GM23338 (cell line): ENCODE measurements around the gene KLHL13. TPM values are rescaled to one million over a fixed set of nuclear protein-coding genes. Genes with fewer than 3 reads are reported as not detected.

Source experiments
- ATAC-seq: fragments of 200-7000 bp; cut with Tn5 transposase; 3 replicates; pipeline ENCODE4 v1.9.1; 2020
- DNase-seq: peaks from one replicate; pipeline ENCODE4 v3.0.0-alpha.2; 2015; ENCODE audit warnings: low spot score
- H2AFZ ChIP-seq: fragments of 200-600 bp; sonication (generic); 2 replicates; pipeline ENCODE4 v1.8.0; 2016; ENCODE audit warnings: antibody characterized with exemption, mild to moderate bottlenecking, moderate library complexity
- H3F3A ChIP-seq: fragments of 200-600 bp; sonication (generic); replicated peaks from 2 replicates; pipeline ENCODE4 v1.8.0; 2017; ENCODE audit warnings: antibody characterized with exemption, mixed run types, low read depth
- H3K27ac ChIP-seq: fragments of 200-600 bp; sonication (generic); 2 replicates; pipeline ENCODE4 v1.6.1; 2016; ENCODE audit warnings: low read depth
- H3K27me3 ChIP-seq: fragments of 200-600 bp; sonication (generic); 2 replicates; pipeline ENCODE4 v1.8.0; 2016; ENCODE audit warnings: mild to moderate bottlenecking, mixed run types, moderate library complexity; ENCODE audit not compliant: insufficient read depth
- H3K36me3 ChIP-seq: fragments of 200-600 bp; sonication (generic); 2 replicates; pipeline ENCODE4 v1.8.0; 2016; ENCODE audit warnings: mild to moderate bottlenecking; ENCODE audit not compliant: insufficient read depth
- H3K4me1 ChIP-seq: fragments of 200-600 bp; sonication (generic); 2 replicates; pipeline ENCODE4 v1.8.0; 2016; ENCODE audit warnings: mild to moderate bottlenecking, moderate library complexity; ENCODE audit not compliant: insufficient read depth
- H3K4me2 ChIP-seq: fragments of 200-600 bp; sonication (generic); 2 replicates; pipeline ENCODE4 v1.7.1; 2017; ENCODE audit warnings: mixed run types
- H3K4me3 ChIP-seq: fragments of 200-600 bp; sonication (generic); 2 replicates; pipeline ENCODE4 v1.6.1; 2016; ENCODE audit warnings: mixed run types
- H3K79me2 ChIP-seq: fragments of 200-600 bp; sonication (generic); replicated peaks from 2 replicates; pipeline ENCODE4 v1.8.0; 2017; ENCODE audit warnings: mild to moderate bottlenecking; ENCODE audit not compliant: insufficient read depth
- H3K9me2 ChIP-seq: fragments of 200-600 bp; sonication (generic); 2 replicates; pipeline ENCODE4 v1.8.0; 2017; ENCODE audit not compliant: insufficient read depth
- H4K20me1 ChIP-seq: fragments of 200-600 bp; sonication (generic); replicated peaks from 2 replicates; pipeline ENCODE4 v1.8.0; 2017; ENCODE audit warnings: mild to moderate bottlenecking; ENCODE audit not compliant: insufficient read depth
- H3K27ac Mint-ChIP-seq: 2 replicates; pipeline ENCODE4 v1.8.0; 2020; ENCODE audit warnings: inconsistent platforms, mild to moderate bottlenecking, moderate library complexity, mixed read lengths
- H3K27me3 Mint-ChIP-seq: 3 replicates; pipeline ENCODE4 v1.8.0; 2022; ENCODE audit warnings: low read depth, mild to moderate bottlenecking, moderate library complexity, mixed read lengths, inconsistent platforms; ENCODE audit not compliant: insufficient read depth, poor library complexity
- H3K36me3 Mint-ChIP-seq: 3 replicates; pipeline ENCODE4 v1.8.0; 2021; ENCODE audit warnings: low read depth, mild to moderate bottlenecking, inconsistent platforms, moderate library complexity, mixed read lengths
- H3K4me1 Mint-ChIP-seq: 3 replicates; pipeline ENCODE4 v1.8.0; 2020; ENCODE audit warnings: mild to moderate bottlenecking, inconsistent platforms, mixed read lengths
- H3K4me3 Mint-ChIP-seq: 3 replicates; pipeline ENCODE4 v1.8.0; 2021; ENCODE audit warnings: moderate library complexity, mild to moderate bottlenecking, inconsistent platforms, mixed read lengths
- H3K9me3 Mint-ChIP-seq: 3 replicates; pipeline ENCODE4 v1.8.0; 2020; ENCODE audit warnings: moderate library complexity, mild to moderate bottlenecking, inconsistent platforms, mixed read lengths
- CREB1 ChIP-seq: fragments of 250-450 bp; sonication (Bioruptor Pico); IDR thresholded peaks from 2 replicates; pipeline ENCODE4 v1.5.0; 2020; ENCODE audit warnings: low read depth, mild to moderate bottlenecking, moderate library complexity
- CTCF ChIP-seq, 2 experiments: fragments of 200-600 bp in 1 of 2; sonication (generic) in 1 of 2; conservative IDR thresholded peaks; 2 replicates each; pipeline versions ENCODE4 v1.5.1 to v1.6.1; 2016 to 2017; ENCODE audit warnings: antibody characterized with exemption in 2 of 2, low read depth in 2 of 2, mild to moderate bottlenecking in 2 of 2, moderate library complexity in 1 of 2
- EZH2 ChIP-seq: fragments of 200-600 bp; sonication (generic); IDR thresholded peaks from one replicate; pipeline ENCODE4 v1.8.0; 2017; ENCODE audit warnings: antibody characterized with exemption, mild to moderate bottlenecking, low read depth; ENCODE audit not compliant: unreplicated experiment
- EZH2phosphoT487 ChIP-seq: fragments of 200-600 bp; sonication (generic); IDR thresholded peaks from one replicate; pipeline ENCODE4 v1.8.1; 2018; ENCODE audit warnings: antibody characterized with exemption; ENCODE audit not compliant: unreplicated experiment
- JUNB ChIP-seq: IDR thresholded peaks from one replicate; pipeline ENCODE4 v1.6.1; 2016; ENCODE audit warnings: antibody characterized with exemption; ENCODE audit not compliant: unreplicated experiment
- POLR2AphosphoS5 ChIP-seq: IDR thresholded peaks from 2 replicates; pipeline ENCODE4 v1.6.1; 2016; ENCODE audit warnings: antibody characterized with exemption, low read depth
- REST ChIP-seq: IDR thresholded peaks from one replicate; pipeline ENCODE4 v1.6.1; 2018; ENCODE audit warnings: antibody characterized with exemption; ENCODE audit not compliant: unreplicated experiment
- ZNF114 ChIP-seq: fragments of 250-450 bp; sonication (Bioruptor Pico); IDR thresholded peaks from 2 replicates; pipeline ENCODE4 v1.5.0; 2020; ENCODE audit warnings: mild to moderate bottlenecking, moderate library complexity
- ZNF331 ChIP-seq: fragments of 250-450 bp; sonication (Bioruptor Pico); IDR thresholded peaks from 2 replicates; pipeline ENCODE4 v1.5.0; 2020; ENCODE audit warnings: low read depth, mild to moderate bottlenecking, moderate library complexity
- ZNF462 ChIP-seq: fragments of 250-450 bp; sonication (Bioruptor Pico); IDR thresholded peaks from 2 replicates; pipeline ENCODE4 v1.5.0; 2020; ENCODE audit warnings: mild to moderate bottlenecking, moderate library complexity
- polyA plus RNA-seq: library from polyadenylated mRNA; unstranded; fragments of >200 nt; fragmentation: Nextera tagmentation; extraction: Ambion mirVana; gene quantifications from 2 replicates; pipeline ENCODE4 v1.2.1, GENCODE V29; 2016
- total RNA-seq: library from RNA; depleted of rRNA; stranded (reverse); fragments of >200 nt; shearing (Covaris generic); gene quantifications from 2 replicates; pipeline ENCODE4 v1.2.3, GENCODE V29; 2014

The KLHL13 gene
- total and polyA plus RNA-seq, 2 experiments from 2014 or later: 5.9 to 10.9 TPM

- no peaks in the 10 kb centered on the region for H3K27me3 Mint-ChIP-seq
- ATAC-seq (no peak), DNase-seq (no peak)
- Histone ChIP-seq H2AFZ (no peak overlapping the region), H3K4me1 (no peaks in the 10 kb centered on the region; the same call in 1 of the 2 replicates), H3K4me3 (no peak overlapping the region), H3K4me2 (no peak overlapping the region), H3K79me2 (no peaks in the 10 kb centered on the region), H3K9me2 (no peaks in the 10 kb centered on the region), H3K36me3 (no peaks in the 10 kb centered on the region), H3K27ac (no peak overlapping the region), H3F3A (no peaks in the 10 kb centered on the region), H3K27me3 (no peaks in the 10 kb centered on the region), H4K20me1 (no peaks in the 10 kb centered on the region)
- no peak overlapping the region for H3K4me3 Mint-ChIP-seq
- TF ChIP-seq ZNF331 (CRISPR knock-in tag) (no peak), REST (no peak), EZH2phosphoT487 (no peak)
- H3K27ac Mint-ChIP-seq: no peak overlapping the region
- no peaks in the 10 kb centered on the region for H3K36me3 Mint-ChIP-seq
- H3K4me1 Mint-ChIP-seq: peaks cover 10% of the 10 kb centered on the region; the same call in 2 of the 3 replicates
- peaks cover 2% of the 10 kb centered on the region; the same call in 1 of the 3 replicates for H3K9me3 Mint-ChIP-seq
Observed at GRCh38 chrX:117898226-117898625, 218.4 kb downstream of the KLHL13 start.

GRCh38 chrX:117895418-117895817 is 221.2 kb downstream of the KLHL13 start:
- DNase-seq (no peak), ATAC-seq (no peak)
- no peaks in the 10 kb centered on the region for H3K9me2 ChIP-seq
- H2AFZ ChIP-seq: no peak overlapping the region
- no peaks in the 10 kb centered on the region for H3K27me3 ChIP-seq
- H3K4me1 Mint-ChIP-seq: peaks cover 9% of the 10 kb centered on the region; the same call in 2 of the 3 replicates
- H3K9me3 Mint-ChIP-seq: peaks cover 2% of the 10 kb centered on the region; the same call in 1 of the 3 replicates
- no peaks in the 10 kb centered on the region for H3K27me3 Mint-ChIP-seq
- H3K27ac ChIP-seq: no peak overlapping the region
- no peaks in the 10 kb centered on the region for H4K20me1 ChIP-seq
- no peaks in the 10 kb centered on the region for H3F3A ChIP-seq
- no peak overlapping the region for H3K4me2 ChIP-seq
- no peak for TF ChIP-seq CTCF (conservative IDR thresholded peaks at IDR 0.05; ENCODE audit: low read depth in 2 of 2)
- TF ChIP-seq EZH2: no peak
- TF ChIP-seq ZNF114 (CRISPR knock-in tag): no peak
- TF ChIP-seq CREB1 (CRISPR knock-in tag): no peak
- TF ChIP-seq POLR2AphosphoS5: no peak
- TF ChIP-seq ZNF331 (CRISPR knock-in tag): no peak
- TF ChIP-seq JUNB: no peak
- no peak for TF ChIP-seq ZNF462 (CRISPR knock-in tag)
- H3K4me3 Mint-ChIP-seq: no peak overlapping the region
- H3K4me1 ChIP-seq: no peaks in the 10 kb centered on the region; the same call in 1 of the 2 replicates
- no peak overlapping the region for H3K27ac Mint-ChIP-seq
- H3K36me3 ChIP-seq: no peaks in the 10 kb centered on the region
- H3K36me3 Mint-ChIP-seq: no peaks in the 10 kb centered on the region
- no peaks in the 10 kb centered on the region for H3K79me2 ChIP-seq
- no peak overlapping the region for H3K4me3 ChIP-seq
